Peyer's patch (tissue), 4 donors: ENCODE data around the gene C1QL3. TPM values are rescaled to one million over a fixed set of nuclear protein-coding genes. Genes with fewer than 3 reads are reported as not detected.

ENCODE experiments used
- DNase-seq, 3 donors: peaks; one replicate each; pipeline ENCODE4 v3.0.0-alpha.2; 2017 to 2019
- H3K27ac ChIP-seq, 4 donors: fragments of 200-600 bp; sonication (generic); one replicate each; pipeline ENCODE4 v1.5.1; 2016 to 2019
- H3K27me3 ChIP-seq, 2 donors: fragments of 200-600 bp; sonication (generic); one replicate each; pipeline ENCODE4 v1.5.1; 2019
- H3K36me3 ChIP-seq, 3 donors: fragments of 200-600 bp; sonication (generic); one replicate each; pipeline ENCODE4 v1.5.1; 2016 to 2019
- H3K4me1 ChIP-seq, 4 donors: fragments of 200-600 bp; sonication (generic); one replicate each; pipeline ENCODE4 v1.5.1; 2016 to 2019
- H3K4me3 ChIP-seq, 4 donors: fragments of 200-600 bp; sonication (generic); 1 replicate in 3 of 4; 2 replicates in 1 of 4; pipeline ENCODE4 v1.5.1; 2016 to 2019; ENCODE audit warnings: mild to moderate bottlenecking in 1 of 4
- H3K9me3 ChIP-seq, 4 donors: fragments of 200-600 bp; sonication (generic); one replicate each; pipeline ENCODE4 v1.5.1; 2016 to 2019; ENCODE audit warnings: mild to moderate bottlenecking in 1 of 4
- POLR2A ChIP-seq, 2 donors: fragments of 450-650 bp; IDR thresholded peaks; one replicate each; pipeline ENCODE4 v1.5.1; 2017; ENCODE audit warnings: antibody characterized with exemption in 2 of 2, mild to moderate bottlenecking in 2 of 2, moderate library complexity in 2 of 2
- total RNA-seq, 4 donors: library from RNA; depleted of rRNA; stranded (reverse); fragments of >200 nt; gene quantifications; one replicate each; pipeline ENCODE4 v1.1.0, GENCODE V29; 2016
- TF ChIP-seq, protein P1 (sequence below), 6 experiments: fragments of 450-650 bp in 4 of 6; fragments of 200-600 bp in 2 of 6; sonication (generic) in 1 of 6; IDR thresholded peaks; one replicate each; pipeline ENCODE4 v1.5.1; 2017 to 2019; ENCODE audit warnings: antibody characterized with exemption in 6 of 6, mild to moderate bottlenecking in 3 of 6, moderate library complexity in 1 of 6

C1QL3 gene
- total RNA-seq = not detected

- Histone ChIP-seq H3K4me3 (peak within 1 kb of the TSS; percentile 15 to 58 (median 48)), H3K4me1 (peaks cover 0 to 24% (median 14%) of the 10 kb centered on the region in 4 donors), H3K9me3 (no peaks in the 10 kb centered on the region), H3K27ac (no peak within 1 kb of the TSS), H3K27me3 (peaks cover 0 to 25% of the 10 kb centered on the region in 2 donors), H3K36me3 (no peaks in the 10 kb centered on the region)
- TF ChIP-seq, protein P1, sequence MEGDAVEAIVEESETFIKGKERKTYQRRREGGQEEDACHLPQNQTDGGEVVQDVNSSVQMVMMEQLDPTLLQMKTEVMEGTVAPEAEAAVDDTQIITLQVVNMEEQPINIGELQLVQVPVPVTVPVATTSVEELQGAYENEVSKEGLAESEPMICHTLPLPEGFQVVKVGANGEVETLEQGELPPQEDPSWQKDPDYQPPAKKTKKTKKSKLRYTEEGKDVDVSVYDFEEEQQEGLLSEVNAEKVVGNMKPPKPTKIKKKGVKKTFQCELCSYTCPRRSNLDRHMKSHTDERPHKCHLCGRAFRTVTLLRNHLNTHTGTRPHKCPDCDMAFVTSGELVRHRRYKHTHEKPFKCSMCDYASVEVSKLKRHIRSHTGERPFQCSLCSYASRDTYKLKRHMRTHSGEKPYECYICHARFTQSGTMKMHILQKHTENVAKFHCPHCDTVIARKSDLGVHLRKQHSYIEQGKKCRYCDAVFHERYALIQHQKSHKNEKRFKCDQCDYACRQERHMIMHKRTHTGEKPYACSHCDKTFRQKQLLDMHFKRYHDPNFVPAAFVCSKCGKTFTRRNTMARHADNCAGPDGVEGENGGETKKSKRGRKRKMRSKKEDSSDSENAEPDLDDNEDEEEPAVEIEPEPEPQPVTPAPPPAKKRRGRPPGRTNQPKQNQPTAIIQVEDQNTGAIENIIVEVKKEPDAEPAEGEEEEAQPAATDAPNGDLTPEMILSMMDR (IDR thresholded peaks at IDR 0.05) = no peak
- no peak for TF ChIP-seq POLR2A (IDR thresholded peaks at IDR 0.05)
- peak in 1 of 3 donors; percentile 50 for DNase-seq
These were observed at the start of gene C1QL3 for GRCh38 chr10:16521311-16522016. TSS of gene C1QL3 (minus strand) at chr10:16521879. CDS start at chr10:16521065, 814 bp downstream.

DNA sequence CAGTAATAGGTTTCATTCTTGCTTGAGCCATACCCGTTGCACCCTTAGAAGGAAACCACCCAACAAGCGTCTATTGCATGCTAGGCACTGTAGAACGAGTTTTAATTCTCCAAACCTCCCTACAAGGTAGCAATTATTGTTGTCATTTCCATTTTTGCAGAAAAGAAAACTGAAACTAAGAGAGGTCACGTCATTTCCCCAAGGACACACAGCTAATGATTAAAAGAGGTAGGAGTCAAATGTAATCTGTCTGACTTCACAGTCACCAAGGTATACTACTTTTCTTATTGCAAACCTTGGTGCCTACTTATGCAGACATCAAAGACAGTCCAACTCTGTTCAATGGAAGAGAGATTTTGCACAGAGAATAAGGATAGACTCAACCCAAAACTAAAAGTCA, 49.1 kb upstream of the C1QL3 start:
- no peak for DNase-seq
- H3K4me1 ChIP-seq = no peaks in the 10 kb centered on the region
- H3K27ac ChIP-seq = no peak overlapping the region
- no peak for TF ChIP-seq POLR2A (IDR thresholded peaks at IDR 0.05)
- TF ChIP-seq, protein P1 (IDR thresholded peaks at IDR 0.05) = no peak
- no peaks in the 10 kb centered on the region for H3K27me3 ChIP-seq
- H3K36me3 ChIP-seq = no peaks in the 10 kb centered on the region
- H3K4me3 ChIP-seq = no peak overlapping the region
- H3K9me3 ChIP-seq = no peaks in the 10 kb centered on the region

- no peaks in the 10 kb centered on the region for H3K4me1 ChIP-seq
- H3K4me3 ChIP-seq = no peak overlapping the region
- TF ChIP-seq POLR2A (IDR thresholded peaks at IDR 0.05) = no peak
- TF ChIP-seq, protein P1 (IDR thresholded peaks at IDR 0.05) = no peak
- DNase-seq = no peak
- H3K36me3 ChIP-seq = no peaks in the 10 kb centered on the region
- H3K9me3 ChIP-seq = no peaks in the 10 kb centered on the region
- no peaks in the 10 kb centered on the region for H3K27me3 ChIP-seq
- H3K27ac ChIP-seq = no peak overlapping the region
These were observed 44.6 kb upstream of the C1QL3 start for GRCh38 chr10:16566202-16566805.

- H3K4me1 ChIP-seq = no peaks in the 10 kb centered on the region
- no peak overlapping the region for H3K27ac ChIP-seq
- no peaks in the 10 kb centered on the region for H3K9me3 ChIP-seq
- no peak for DNase-seq
- H3K27me3 ChIP-seq = no peaks in the 10 kb centered on the region
- TF ChIP-seq, protein P1 (IDR thresholded peaks at IDR 0.05) = no peak
- TF ChIP-seq POLR2A (IDR thresholded peaks at IDR 0.05) = no peak
- no peaks in the 10 kb centered on the region for H3K36me3 ChIP-seq
- no peak overlapping the region for H3K4me3 ChIP-seq
These were observed 43.9 kb upstream of the C1QL3 start for GRCh38 chr10:16565604-16566003.

- no peaks in the 10 kb centered on the region for H3K4me1 ChIP-seq
- no peak for TF ChIP-seq POLR2A (IDR thresholded peaks at IDR 0.05)
- TF ChIP-seq, protein P1 (IDR thresholded peaks at IDR 0.05) = no peak
- H3K27me3 ChIP-seq = no peaks in the 10 kb centered on the region
- H3K9me3 ChIP-seq = no peaks in the 10 kb centered on the region
- no peak overlapping the region for H3K27ac ChIP-seq
- H3K4me3 ChIP-seq = no peak overlapping the region
- DNase-seq = no peak
- no peaks in the 10 kb centered on the region for H3K36me3 ChIP-seq
These were observed 41.2 kb upstream of the C1QL3 start for GRCh38 chr10:16562891-16563290.
